HL-60/S4 (cell line): ENCODE measurements around the gene CRIM1.

ENCODE experiments used
- in situ Hi-C: fragments of 300-500 bp; cut with MboI; formaldehyde crosslinking; loops from 2 replicates; pipeline ENCODE4 v1.14.3; 2022; ENCODE audit warnings: low sequenced_read_pairs

The CRIM1 gene

DNA sequence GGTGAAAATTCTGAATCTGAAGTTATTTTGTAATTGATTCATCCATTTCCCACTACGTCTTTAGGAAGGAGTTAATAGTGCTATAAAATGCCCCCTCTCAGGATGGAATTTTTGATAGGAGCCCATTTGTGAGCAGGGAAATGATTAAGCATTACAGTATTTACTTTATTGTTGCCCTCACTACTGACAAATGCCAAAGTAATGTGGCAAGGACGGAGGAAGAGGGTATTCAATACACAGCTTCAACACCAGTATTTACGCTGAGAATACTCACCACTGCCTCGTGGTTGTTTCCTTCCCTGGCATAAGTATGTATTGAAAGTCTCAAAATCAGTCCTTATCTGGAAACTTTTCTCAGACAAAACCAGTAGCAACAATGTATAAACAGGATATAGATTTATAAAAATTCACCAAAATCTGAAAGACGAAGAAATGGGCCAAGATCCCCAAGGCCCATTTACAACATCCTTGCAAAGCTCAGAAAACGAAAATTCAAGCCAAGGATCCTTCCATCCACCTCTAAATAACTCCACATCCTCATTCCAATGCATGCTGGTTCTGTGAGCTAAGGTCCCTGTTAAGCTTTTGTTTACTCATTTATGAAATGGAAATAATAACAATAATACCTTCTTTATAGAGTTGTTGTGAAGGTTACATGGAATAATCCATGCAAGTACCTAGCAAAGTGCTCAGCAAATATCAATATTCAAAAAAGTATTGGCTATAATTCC lies 213.1 kb downstream of the CRIM1 start:
- in situ Hi-C loops: no loop called here

DNA sequence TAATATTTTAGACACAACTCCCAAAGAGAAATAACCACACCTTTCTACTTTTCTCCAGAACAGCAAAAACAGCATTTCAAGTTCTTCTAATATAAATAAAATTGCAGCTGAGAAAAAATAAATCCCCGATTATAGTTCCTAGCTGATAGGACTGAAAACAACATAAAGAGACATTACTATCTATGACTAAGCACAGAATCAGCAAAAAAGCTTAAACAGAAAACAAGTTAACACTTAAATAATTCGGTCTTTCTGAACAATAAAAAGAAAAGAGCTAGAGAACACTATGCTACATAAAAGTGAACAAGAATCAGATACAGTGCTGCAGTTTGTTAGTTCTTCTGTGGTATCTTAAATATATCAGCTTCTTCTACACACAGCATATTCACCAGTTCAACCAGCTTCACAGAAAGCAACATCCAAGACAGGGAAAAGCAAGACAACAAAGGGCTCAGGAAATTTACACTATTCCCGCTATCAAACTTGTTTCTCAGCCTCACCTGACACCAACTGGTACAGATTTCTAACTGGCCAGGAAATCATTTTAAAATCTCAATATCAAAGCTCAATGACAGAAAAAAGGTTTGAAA lies 213.8 kb downstream of the CRIM1 start:
- in situ Hi-C loops: no loop called here

DNA sequence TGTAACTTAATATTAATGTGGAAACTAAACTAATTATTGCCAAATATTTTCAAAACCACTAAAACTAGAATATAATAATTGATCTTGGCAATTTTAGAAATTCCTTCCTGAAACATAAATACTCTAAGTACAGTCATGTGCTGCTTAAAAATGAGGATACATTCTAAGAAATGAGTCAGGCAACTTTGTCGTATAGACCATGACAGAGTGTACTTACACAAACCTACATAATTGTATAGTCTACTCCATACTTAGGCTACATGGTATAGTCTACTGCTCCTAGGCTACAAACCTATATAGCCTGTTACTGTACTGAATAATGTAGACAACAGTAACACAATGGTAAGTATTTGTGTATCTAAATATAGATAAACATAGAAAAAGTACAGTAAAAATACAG lies 214.8 kb downstream of the CRIM1 start:
- in situ Hi-C loops: no loop called here

DNA sequence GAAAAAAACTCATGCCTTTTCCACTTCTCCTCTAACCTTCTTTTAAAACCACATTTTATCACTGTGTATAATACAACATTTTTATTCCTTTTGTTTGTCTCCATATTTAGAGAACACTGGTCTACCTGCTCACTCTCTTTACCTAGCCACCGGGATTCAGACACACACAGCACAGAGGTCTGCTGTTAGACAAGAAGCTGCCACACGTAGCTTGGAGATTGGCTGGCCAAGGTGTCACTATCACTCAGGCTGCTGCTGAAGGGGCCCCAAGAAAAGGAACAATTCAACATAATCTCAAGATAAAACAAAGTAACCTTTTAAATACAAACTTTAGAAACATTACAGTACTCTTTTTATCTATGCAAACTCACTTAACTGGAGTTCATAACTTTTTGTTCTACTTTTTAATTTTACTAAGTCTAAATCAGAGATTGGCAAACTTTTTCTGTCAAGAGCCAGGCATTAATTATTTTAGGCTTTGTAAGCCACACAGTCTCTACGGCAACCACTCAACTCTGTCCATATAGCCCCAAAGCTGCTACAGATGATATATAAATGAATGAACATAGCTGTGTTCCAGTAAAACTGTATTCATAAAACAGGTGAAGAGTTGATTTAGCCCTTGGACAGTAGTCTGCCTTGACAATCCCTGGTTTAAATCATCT lies 216.6 kb downstream of the CRIM1 start:
- in situ Hi-C loops: no loop called here

DNA sequence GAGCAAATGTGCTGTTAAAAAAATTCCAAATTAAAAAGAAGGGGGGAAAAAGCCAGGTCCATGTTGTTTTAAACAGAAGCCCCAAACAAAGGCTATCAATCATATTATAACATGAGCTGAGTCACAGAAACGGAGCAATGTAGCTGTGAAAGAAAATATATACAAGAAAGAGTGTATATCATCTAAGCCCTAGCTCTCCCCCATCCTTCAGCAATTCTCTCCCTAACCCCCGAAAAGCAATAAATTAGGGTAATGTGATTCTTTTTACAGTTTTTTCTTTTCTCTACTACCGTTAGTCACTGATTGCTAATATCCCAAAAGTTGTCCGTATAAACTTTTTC lies 217.1 kb downstream of the CRIM1 start:
- in situ Hi-C loops: no loop called here

DNA sequence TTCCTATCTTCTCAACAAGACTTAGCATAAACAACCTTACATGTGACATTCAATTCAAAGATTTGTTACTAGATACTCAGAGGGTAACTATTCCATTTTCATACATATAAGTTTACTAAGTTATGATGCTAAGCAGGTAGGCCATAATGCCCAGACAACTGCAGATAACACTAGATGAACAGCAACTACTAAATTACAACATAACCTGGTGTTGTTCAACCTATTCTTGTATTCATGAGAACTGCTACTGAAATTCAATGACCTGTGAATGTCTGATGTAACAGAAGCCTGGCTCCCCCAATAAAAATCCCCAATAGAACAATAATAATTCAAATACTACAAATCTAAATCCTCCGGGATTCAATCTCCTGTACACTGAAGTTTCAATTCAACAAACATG lies 217.6 kb downstream of the CRIM1 start:
- in situ Hi-C loops: no loop called here

DNA sequence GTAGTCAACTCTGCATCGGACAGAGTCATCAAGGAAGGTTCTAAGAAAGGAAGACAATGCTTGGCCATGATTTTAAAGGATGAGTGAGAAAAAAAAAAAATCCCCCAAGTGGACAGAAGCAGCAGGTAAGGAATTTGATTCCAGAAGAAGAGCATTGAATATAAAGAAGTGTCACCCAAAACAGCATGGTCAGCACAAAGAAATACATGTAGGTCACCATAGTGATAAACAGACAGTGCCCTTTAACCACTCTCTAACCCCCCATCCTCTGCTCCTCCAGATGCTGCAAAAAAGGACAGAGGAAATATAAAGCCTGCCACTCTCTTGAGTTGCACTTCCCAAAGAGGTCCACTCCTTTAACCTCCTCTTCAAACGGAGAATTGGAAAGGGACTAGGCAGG lies 219.0 kb downstream of the CRIM1 start:
- in situ Hi-C loops: no loop called here

DNA sequence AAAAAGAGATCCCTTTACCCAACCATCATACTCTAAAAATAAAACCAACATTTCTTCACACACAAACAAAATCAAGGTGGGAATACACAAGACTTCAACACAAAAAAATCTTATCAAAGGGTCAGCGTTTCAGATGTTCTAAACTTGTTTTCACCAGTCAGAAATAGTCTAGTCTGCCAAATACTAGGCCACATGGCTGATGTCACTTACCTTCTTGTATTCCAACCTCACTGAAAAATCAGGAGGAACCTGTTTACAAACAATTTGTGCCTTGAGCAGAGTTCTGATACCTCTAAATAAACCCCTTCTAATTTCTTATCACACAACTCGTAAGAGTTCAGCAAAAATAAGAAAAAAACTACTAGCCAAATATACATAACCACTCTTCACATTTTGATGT lies 222.3 kb downstream of the CRIM1 start:
- in situ Hi-C loops: no loop called here

DNA sequence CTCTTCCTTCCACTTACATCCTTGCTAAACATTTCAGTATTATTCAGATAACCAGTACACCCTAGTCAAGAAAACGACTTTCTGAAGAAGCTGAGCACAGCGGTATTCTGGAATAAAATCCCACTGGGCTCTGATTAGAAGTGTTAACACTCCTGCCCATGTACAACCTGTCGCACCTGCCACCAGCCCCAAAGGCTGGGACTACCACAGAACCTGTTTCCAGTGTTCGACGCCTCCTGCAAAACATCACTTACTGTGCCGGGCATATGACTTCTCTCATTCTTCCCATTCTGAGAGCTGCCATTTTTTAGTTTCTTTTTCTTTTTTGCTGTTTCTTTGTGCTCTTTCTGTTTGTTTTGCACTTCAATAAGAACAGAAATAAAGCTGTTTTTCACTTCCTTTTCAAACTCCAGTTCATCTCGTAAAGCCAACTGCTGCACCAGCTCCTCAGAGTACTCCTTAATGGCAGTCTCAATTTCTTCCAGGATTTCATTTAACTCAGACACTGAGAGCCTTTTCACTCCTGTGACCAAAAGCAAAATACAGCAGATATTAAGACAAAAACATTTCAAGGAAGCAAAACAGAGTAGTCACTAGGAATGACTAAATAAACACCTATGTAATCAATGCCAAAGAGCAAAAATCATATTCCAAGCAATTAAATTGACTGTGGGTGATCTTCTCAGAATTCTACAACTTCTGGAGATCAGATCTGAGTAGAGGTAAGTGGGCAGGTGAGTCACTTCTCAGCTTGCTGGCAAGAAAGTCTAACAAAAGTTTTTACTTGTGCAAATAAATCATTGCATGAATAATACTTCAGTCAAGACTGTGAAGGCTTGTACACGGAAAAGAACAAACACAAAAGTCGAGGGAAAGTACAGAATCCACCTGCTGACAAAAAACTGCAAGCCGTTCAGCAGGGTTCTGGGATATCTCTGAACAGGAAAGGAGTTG lies 223.0 kb downstream of the CRIM1 start:
- in situ Hi-C loops: no loop called here

DNA sequence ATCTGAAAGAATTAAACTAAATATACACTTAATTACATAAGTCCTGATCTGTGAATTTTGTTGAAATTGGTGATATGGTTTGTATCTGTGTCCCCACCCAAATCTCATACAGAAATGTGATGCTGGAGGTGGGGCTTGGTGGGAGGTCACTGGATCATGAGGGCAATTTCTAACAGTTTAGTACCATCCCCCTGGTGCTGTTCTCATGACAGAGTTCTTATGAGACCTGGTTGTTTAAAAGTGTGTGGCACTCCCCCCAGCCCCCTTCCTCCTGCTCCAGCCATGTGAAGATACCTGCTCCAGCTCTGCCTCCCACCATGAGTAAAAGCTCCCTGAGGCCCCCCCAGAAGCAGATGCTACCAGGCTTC lies 223.7 kb downstream of the CRIM1 start:
- in situ Hi-C loops: no loop called here

DNA sequence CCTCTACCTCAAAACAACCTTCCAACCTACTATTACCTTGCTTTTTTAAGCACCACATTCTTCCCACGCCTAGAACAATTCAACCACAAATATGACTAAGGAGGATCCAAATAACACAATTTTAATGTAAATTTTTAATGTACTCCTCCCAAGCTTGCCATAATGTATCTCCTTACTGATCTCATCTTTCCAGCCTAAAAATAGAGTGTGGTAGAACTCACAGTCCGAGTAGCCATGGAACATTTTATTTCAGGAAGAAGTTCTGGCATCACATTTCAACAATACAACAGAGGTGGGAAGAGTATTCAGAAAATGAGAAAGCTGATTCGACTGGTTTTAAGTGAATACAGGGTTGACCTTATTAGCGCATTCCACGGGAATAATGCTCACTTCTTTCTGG lies 227.0 kb downstream of the CRIM1 start:
- in situ Hi-C loops: no loop called here

DNA sequence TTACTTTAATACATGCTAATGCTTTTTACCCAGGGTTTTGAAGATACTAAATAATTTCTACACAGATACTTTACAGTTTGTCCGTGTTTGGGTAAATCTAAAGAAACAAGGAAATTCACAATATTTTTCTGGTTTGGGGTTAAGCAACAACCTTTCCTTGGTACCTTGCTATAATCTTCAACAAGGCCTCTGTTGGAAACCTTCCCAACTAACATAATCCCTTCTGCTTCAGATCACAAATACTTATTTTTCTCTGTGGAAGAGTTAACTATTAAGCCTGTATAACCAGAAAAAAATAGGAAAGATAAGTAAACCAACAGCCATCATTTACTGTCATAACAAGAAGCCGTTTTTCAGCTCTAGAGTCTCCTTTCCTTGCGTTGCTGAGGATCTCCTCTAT lies 227.4 kb downstream of the CRIM1 start:
- in situ Hi-C loops: no loop called here

DNA sequence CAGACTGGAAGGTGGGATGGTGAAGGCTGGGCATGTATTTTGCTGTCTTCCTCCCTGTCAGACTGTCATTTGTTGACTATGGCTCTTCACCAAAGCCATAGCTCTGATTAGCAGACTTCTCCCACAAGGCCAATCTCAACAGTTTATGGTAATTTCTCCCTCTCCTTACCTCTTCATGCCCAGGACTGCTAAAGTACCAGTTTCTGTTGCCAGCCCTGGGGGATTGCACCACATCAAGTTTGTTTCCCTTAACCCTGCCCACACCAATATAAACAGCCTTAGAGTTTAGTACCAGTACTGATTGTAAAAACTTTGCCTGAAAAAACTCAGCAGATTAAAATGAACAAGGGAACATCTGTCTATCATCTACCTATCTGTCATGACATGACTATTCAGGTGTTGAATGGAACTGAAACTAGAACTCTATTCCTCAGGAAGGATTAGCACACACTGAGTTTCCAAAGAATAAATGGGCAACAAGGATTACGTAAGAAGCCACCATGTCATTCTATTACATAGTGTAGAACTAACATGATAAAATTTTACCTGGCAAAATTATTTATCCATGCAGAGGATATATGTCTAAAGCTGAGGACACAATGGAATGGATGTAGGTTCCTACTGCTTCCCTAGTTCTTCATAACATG lies 228.7 kb downstream of the CRIM1 start:
- in situ Hi-C loops: no loop called here

DNA sequence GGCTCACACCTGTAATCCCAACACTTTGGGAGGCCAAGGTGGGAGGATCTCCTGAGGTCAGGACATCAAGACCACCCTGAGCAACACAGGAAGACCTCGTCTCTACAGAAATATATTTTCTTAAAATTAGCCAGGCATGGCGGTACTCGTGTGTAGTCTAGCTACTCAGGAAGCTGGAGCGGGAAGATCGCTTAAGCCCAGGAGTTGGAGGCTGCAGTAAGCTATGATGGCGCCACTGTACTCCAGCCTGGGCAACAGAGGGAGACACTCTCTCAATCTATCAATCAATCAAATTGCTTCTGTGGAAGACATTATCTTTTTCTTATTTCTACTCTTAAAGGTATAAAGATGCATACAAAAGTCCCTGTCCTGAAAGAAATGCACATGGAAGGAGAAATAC lies 231.1 kb downstream of the CRIM1 start:
- in situ Hi-C loops: no loop called here

DNA sequence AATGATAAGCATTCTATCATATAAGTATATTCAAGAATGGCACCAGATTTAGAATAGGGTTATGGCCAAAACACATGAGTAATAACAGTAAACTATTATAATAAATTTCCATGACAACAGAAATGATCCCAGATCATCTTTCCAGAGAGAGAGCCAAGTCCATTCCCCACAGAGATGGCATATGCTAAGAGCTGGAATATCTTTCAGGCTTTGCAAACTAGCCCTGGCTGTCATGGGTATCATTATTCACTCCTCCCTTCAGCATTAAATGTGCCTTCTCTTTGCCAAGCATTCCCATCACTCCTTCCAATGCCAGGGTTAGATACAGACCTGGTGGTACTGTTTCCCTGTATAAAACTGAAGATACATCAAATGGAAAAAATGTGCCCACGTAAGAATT lies 231.5 kb downstream of the CRIM1 start:
- in situ Hi-C loops: no loop called here

DNA sequence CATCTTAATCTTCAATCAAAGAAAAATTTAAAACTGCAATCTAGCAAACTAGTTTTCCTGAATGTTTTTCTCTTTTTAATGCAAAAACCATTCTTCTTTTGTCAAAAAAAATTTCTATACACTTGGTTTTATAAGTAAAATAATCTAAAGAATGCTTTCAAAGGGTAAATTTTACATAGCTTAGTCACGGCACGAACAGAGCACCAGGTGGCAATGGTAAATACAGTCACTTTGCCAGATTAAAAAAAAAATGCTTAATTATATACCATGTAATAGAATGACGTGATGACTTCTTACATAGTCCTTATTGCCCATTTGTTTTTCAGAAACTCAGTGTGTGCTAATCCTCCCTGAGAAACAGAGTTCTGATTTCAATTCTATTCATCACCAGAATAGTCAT lies 232.0 kb downstream of the CRIM1 start:
- in situ Hi-C loops: no loop called here

DNA sequence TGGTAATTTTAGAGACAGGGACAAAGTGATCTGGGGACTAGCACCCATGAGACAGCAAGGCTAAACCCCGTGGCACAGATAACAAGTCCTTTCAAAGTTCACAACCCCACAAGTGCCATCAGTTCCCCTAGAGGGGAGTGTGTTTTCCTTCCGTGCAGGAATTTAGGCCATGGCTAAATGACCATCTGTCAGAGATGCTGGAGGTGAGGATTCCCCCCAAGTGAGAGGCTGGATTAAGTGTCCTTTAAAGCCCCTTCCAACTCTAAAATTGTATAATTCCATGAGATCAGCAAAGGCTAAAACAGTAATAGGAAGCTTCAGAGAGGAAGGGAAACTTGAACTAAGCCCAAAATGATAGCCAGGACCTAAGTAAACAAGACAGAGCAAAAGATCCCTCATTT lies 233.7 kb downstream of the CRIM1 start:
- in situ Hi-C loops: no loop called here

DNA sequence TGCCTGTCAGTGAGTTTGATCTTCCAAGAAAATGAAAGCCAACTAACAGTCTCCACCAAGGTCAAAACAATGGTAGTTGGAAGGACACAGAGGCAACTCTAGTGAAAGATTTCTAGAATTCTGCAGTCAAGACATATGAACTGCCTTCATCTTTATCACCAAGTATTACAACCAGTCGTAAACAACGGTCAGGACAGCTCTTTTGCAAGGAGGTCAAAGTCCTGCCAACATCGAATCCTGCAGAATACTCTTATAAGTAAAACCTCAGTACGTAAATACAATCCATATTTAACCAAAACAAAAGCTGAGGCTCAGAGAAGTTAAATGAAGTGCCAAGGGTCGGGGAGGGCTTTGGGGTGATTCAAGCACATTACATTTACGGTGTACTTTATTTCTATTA lies 239.3 kb downstream of the CRIM1 start:
- in situ Hi-C loops: no loop called here

DNA sequence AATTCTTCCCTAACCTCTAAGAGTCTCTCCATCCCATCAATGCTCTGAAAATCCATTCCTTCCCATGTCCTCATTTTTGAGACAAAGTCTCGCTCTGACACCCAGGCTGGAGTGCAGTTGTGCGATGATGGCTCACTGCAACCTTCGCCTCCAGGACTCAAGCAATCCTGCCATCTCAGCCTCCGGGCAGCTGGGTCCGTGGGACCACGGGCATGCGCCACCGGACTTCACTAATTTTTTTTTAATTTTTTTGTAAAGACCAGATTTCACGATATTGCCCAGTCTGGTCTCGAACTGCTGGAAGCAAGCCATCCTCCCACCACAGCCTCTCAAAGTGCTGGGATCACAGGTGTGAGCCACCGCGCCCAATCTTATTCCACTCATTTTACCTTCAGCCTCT lies 240.8 kb downstream of the CRIM1 start:
- in situ Hi-C loops: no loop called here

DNA sequence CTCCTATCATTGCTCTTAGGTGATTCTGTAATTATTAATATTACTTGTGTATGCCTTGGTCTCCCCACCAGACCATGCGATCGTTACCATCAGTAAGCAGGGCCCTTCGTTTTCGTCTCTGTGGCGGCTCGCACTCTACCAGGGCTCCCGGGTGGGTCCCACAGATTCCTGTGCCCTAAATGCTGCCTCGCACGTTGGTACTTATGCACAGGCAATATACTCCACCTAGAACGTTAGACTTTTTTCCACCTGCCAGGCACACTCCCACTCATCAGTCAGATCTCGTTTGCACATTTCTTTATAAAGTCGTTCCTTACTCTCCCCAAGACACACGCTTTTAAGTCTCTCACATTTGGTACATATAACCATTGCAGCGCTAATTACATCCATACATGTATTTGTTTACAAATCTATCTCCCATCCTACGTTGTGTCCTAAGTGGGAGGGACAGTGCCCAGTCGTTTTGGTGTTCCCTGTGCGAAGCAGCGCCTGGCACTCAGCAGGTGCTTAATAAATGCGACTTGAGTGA lies 241.5 kb downstream of the CRIM1 start:
- in situ Hi-C loops: no loop called here
